ENCODE measurements around the gene ZFAND5.

The ZFAND5 gene

GRCh38 chr9:72399391-72399790 lies 34.4 kb upstream of the ZFAND5 start:
- Histone ChIP-seq H3K4me3 (no peak overlapping the region), H3K27ac (no peak overlapping the region)
- no peak for TF ChIP-seq CTCF (IDR thresholded peaks at IDR 0.05)
- no peak for DNase-seq (ENCODE audit: low spot score)

GRCh38 chr9:72396247-72397091 lies 31.5 kb upstream of the ZFAND5 start:
- no peak for DNase-seq (ENCODE audit: low spot score)
- H3K27ac ChIP-seq = no peak overlapping the region
- no peak overlapping the region for H3K4me3 ChIP-seq
- TF ChIP-seq CTCF (IDR thresholded peaks at IDR 0.05) = no peak

GRCh38 chr9:72394066-72394465 lies 29.1 kb upstream of the ZFAND5 start:
- no peak for TF ChIP-seq CTCF (IDR thresholded peaks at IDR 0.05)
- DNase-seq (ENCODE audit: low spot score) = no peak
- Histone ChIP-seq H3K4me3 (no peak overlapping the region), H3K27ac (no peak overlapping the region)

GRCh38 chr9:72390907-72391306 lies 25.9 kb upstream of the ZFAND5 start:
- no peak for TF ChIP-seq CTCF (IDR thresholded peaks at IDR 0.05)
- DNase-seq (ENCODE audit: low spot score) = no peak
- no peak overlapping the region for H3K4me3 ChIP-seq
- no peak overlapping the region for H3K27ac ChIP-seq

GRCh38 chr9:72386186-72386585 lies 21.2 kb upstream of the ZFAND5 start:
- Histone ChIP-seq H3K4me3 (no peak overlapping the region), H3K27ac (no peak overlapping the region)
- no peak for DNase-seq (ENCODE audit: low spot score)
- TF ChIP-seq CTCF (IDR thresholded peaks at IDR 0.05) = no peak

- Histone ChIP-seq H3K4me3 (no peak overlapping the region), H3K27ac (no peak overlapping the region)
- no peak for TF ChIP-seq CTCF (IDR thresholded peaks at IDR 0.05)
- DNase-seq (ENCODE audit: low spot score) = no peak
These were observed 19.9 kb upstream of the ZFAND5 start for GRCh38 chr9:72384710-72385485.

Measured in coronary artery (tissue), 2 donors.